Midbrain (tissue), 1 donor: ENCODE data around the gene STRADA.
"Not testable (repeated sequence)": the region's sequence is repeated elsewhere in the genome, so short reads cannot be mapped to it uniquely, and the experiment has no call there.

Experiments used
- DNase-seq: peaks from one replicate; lab custom pipeline; 2025; lab: John Stamatoyannopoulos, UW

STRADA gene

DNA sequence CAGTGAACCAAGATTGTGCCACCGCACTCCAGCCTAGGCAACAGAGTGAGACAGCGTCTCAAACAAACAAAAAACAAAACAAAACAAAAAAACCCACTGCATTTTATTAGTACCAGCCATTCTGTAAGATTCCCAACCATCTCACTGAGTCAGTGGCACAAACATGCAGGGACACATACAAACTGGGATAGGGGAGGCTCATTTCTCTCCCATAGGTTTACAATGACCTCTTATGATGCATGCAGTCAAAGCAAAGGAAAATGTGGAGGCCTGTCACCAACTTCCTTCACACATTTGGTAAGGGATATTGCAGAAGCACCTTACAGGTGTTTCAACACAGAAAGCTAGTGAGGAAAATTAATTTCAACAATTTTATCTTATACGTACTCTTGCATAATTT is 12.4 kb upstream of the STRADA start:
- no peak for DNase-seq

DNA sequence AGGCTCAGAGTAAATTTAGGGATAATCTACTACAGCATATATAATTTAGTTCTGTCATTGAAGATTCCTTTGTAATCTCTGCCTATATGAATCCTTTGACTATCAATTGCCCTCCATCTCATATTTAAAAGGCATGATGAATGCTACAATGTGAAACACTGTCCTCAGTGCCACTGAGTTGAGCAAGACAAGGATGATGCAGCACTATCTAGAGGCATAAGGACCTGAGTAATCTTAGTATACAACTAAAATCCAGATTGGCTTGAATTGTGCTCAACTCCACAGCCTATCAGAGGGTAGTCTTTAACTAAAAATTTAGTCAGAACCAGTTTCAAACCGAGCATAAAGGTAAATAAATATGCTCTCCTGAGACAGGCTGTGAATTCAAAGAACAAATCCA is 11.6 kb upstream of the STRADA start:
- no peak for DNase-seq

DNA sequence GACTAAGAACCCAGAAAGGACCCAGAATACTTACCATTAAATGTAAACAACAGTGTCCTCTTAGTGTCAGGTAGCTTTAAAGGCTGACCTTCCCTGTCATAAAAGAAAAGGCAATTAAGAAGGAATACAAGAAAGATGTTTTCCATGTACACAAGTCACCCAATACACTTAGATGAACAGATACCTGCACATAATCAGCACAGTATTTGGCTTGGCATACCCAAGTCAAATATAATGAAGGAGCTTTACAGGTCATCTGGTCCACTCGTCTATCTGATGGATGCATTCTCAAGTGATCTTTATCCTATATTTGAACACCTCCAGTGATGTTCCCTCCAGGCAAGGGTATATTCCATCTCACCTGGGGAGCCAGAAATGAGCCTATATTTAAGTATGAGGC is 11.1 kb upstream of the STRADA start:
- DNase-seq, result no peak

DNA sequence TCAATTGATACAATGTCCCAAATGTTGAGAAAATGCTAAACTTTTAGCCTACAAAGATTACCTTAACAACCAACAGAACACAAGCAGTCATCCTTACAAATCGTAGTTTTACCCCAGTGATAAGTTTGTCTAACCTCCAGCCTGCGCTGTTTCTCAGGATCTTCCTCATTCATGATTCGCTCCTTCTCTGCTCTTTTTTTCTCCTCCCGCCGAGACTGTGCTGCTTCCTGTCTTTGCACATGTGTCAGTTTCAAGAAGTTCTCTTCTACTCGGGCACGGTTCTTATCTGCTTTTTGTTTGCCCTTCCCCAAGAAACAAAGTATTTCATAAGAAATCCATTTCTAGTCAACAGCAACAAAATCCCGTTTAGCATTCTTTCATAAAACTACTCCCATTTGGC is 10.2 kb upstream of the STRADA start:
- DNase-seq, result no peak

- no peak for DNase-seq
Observed at GRCh38 chr17:63741143-63741407, 524 bp downstream of the STRADA start.

- DNase-seq, result no peak
Observed at GRCh38 chr17:63740464-63741142, 996 bp downstream of the STRADA start.

DNA sequence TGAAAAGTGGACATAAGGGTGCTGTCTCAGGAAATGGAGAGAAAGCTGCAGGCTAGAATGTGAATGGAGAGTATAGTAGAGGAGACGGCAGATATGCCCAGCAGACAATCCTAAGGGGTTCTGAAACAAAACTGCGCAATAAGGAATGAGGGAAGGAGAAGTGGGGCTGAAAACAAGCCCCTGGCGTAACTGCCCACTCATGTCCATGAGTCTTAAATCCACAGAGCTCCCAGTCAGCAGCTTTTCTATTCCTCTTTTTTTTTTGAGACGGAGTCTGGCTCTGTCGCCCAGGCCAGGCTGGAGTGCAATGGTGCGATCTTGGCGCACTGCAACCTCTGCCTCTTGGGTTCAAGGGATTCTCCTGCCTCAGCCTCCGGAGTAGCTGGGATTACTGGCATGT is 5.9 kb downstream of the STRADA start:
- DNase-seq, result no peak

DNA sequence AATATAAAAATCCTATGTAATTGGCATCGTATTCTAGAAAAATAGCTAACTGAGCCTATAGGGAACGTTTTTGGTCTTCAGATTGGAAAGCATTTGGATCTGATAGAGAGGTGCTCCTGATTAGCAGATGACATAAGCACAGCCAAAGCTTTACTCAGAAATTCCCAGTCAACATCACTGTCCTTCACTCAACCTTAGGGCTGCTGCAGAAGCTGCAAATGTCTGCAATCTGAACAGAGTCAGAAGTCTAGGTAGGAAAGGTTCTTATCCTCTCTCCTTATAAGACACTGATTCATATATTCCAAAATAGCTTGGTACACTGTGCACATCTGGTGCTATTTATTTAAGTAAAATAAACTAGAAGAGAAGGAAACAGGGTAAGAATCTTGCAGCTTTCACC is 19.2 kb downstream of the STRADA start:
- no peak for DNase-seq

GRCh38 chr17:63720194-63720593 is 21.4 kb downstream of the STRADA start:
- DNase-seq, result not testable (repeated sequence)

GRCh38 chr17:63718988-63719387 is 22.6 kb downstream of the STRADA start:
- DNase-seq, result no peak

- DNase-seq, result no peak
Observed at GRCh38 chr17:63716426-63716825, 25.2 kb downstream of the STRADA start.

- DNase-seq, result no peak
Observed at GRCh38 chr17:63714550-63715277, 26.9 kb downstream of the STRADA start.

DNA sequence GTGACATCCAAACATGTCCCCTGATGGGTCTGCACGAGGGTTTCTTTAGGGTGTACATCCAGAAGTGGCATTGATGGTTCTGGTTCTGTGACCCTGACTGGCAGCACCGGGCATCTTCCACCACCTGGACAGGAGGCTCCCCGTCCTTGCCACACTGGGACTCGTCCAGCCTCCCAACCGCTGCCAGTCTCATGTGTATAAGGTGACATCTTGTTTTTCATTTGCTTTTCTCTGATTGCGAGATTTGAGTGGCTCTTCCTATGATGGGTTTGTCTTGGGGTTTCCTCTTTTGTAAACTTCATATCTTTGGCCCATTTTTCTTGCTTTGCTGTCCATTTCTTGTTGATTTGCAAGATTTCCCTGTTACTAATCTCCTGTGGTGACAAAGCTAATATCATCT is 32.5 kb downstream of the STRADA start:
- no peak for DNase-seq

- no peak for DNase-seq
Observed at GRCh38 chr17:63707151-63707550, 34.4 kb downstream of the STRADA start.

- DNase-seq, result no peak
Observed at GRCh38 chr17:63706336-63707082, 35.1 kb downstream of the STRADA start.

DNA sequence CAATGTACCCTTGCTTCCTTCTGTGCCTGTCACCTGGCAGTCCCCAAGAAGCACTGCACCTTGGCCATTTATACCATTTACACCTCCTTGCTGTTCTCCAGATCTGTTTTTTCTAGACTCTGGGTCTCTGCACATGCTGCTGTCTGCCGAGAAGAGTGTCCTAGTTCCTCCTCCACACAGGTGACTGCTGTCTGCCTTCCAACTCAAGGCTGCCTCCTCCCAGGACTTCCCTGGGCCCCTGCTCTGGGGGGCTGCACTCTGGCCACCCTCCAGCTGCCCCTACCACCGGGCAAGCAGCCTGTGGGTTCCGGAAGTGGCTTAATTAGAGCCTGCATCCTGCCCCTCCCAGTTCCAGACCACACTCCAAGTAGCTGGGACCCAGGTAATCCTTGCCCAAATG is 35.9 kb downstream of the STRADA start:
- no peak for DNase-seq

GRCh38 chr17:63704836-63705235 is 36.8 kb downstream of the STRADA start:
- no peak for DNase-seq

GRCh38 chr17:63704259-63704576 is 37.4 kb downstream of the STRADA start:
- no peak for DNase-seq

DNA sequence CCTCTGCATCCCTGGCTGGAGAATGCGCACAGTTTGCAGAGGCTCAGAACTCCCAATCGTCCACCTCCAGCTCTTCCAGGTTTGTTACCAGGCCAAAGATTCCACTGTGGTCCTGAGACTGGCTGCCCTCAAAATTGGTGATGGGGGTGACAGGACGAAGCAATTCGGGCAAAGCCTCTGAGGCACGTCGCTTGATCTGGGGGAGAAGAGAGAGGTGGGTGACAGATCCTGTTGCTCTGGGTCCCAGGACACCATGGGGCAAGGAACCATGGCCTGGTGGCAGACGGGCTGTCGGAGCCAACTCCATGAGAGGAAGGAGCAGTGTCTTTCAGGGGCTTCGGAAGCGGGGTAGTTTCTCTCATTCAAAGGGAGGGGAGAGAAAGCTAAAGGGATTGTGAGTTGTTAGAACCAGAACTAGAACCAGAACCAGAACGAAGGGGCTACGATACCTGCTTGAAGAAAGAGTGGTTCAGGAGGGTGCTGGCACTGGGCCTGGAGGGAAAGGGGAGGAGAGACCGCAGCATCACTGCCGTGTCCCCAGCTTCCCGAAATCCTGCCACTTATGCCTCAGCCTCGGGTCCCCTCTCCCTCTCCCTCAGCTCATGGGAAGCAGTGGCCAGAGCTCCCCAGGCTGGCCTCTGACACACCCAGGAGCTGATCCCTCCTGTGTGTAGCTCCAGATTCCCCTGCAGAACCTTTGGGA is 37.9 kb downstream of the STRADA start:
- DNase-seq, result no peak

DNA sequence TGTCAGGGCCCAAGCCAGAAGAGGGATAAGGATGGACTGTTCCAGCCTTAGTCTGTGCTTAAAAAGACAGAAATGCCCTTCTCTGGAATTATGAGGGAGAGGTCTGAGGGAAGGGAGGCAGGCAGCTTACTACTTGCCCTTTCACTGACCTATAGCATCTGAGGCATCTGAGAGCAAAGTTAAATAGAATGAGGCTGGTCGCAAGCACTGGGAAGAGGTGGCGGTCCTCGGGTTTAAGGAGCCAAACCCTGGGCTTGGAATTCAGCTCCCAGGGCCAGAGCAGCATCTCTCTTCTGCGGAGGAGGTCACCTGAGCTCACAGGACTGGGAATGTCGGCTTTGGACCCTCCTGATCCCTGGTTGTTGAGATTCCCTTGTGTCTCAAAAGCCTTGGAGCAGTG is 38.6 kb downstream of the STRADA start:
- DNase-seq, result no peak

DNA sequence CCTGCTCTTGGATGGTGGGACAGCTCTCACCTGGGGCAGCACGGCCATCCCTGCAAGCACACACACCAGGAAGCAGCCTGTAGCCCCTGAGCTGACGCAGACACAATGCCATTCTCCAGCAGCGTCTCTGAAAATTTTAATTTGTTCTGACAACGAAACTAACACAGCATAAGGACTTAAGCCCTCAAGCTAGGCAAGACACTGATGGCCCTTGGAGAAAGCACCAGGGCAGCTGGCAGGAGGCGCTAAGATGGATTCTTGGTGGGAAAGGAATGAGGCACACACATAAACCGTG is 38.9 kb downstream of the STRADA start:
- no peak for DNase-seq

DNA sequence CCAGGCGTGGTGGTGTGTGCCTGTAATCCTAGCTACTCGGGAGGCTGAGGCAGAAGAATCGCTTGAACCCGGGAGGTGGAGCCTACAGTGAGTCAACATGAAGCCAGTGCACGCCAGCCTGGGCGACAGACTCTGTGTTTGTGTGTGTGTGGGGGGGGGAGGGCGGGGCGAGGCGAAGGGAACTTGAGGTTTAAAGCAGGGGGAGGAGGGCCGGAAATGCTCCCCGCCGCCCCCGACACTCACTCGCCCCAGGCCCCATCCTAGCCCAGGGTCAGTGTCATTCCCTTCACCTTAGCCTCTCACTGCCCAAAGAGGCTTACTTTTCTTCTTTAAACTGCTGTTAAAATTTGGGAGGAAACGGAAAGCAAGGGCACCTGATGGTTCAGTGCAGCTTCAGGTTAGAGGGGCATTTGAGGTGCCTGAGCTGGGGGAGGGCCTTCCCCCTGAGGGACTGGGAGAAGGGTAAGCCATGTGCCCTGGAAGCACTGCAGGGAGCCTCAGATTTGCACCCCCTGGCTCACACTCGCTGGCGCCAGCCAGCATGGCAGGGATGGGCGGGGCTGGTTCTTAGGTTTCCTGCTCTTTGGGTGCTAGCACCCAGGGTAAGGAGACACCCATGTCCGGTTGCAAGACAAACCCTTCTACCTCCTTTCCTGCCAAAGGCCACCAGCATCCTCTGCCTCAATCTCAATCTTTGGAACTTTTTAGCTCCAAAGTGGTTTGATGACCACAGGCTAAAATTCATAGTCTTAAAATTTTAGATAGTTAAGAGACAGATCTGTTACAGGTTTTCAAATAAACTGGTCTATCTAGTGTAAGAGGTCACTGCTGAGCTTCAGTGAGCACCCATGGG is 39.5 kb downstream of the STRADA start:
- no peak for DNase-seq
